ENCODE results near the gene PRRX2. TPM values are rescaled to one million over a fixed set of nuclear protein-coding genes. Genes with fewer than 3 reads are reported as not detected.

The PRRX2 gene
- polyA plus RNA-seq, 1 donor (not counting 4 experiments of a cell fraction or from before 2014, with no cell fraction given), result not detected

- no peak for FAIRE-seq
- dilution Hi-C loops (cut with MboI; ENCODE audit: extremely low pct_ligation_motif_present, low sequenced_read_pairs), result no loop called here
- no peak for DNase-seq (ENCODE audit: low read depth, low spot score)
- H3K27ac ChIP-seq (ENCODE audit: control insufficient read depth, insufficient read depth, low read length), result no peak overlapping the region
- no peaks in the 10 kb centered on the region for H3K79me2 ChIP-seq (ENCODE audit: control insufficient read depth, insufficient read depth, low read length)
- no peaks in the 10 kb centered on the region for H3K36me3 ChIP-seq (ENCODE audit: control insufficient read depth in 2 of 2, extremely low read depth in 1 of 2, insufficient read depth in 2 of 2, low read length in 2 of 2)
- H3K9me1 ChIP-seq (ENCODE audit: control insufficient read depth, extremely low read depth, insufficient read depth, low read length), result no peaks in the 10 kb centered on the region
- H2AFZ ChIP-seq (ENCODE audit: control insufficient read depth, low read length), result no peak overlapping the region
- no peaks in the 10 kb centered on the region for H3K9me3 ChIP-seq (ENCODE audit: control insufficient read depth, low read depth, low read length)
- H3K4me1 ChIP-seq (ENCODE audit: control insufficient read depth, extremely low read depth, insufficient read depth, low read length), result no peaks in the 10 kb centered on the region
- TF ChIP-seq EZH2 (IDR thresholded peaks at IDR 0.05; ENCODE audit: low read length), result no peak
- TF ChIP-seq CTCF (optimal IDR thresholded peaks at IDR 0.05 in 1 of 3, IDR thresholded peaks at IDR 0.05 in 1 of 3, conservative IDR thresholded peaks at IDR 0.05 in 1 of 3; ENCODE audit: extremely low read depth in 1 of 3, insufficient read depth in 2 of 3, low read length in 3 of 3), result no peak
- peaks cover 4% of the 10 kb centered on the region for H3K27me3 ChIP-seq (ENCODE audit: control insufficient read depth, extremely low read depth, insufficient read depth, low read length)
- no peak overlapping the region for H3K4me3 ChIP-seq (ENCODE audit: control insufficient read depth in 2 of 3, extremely low read depth in 1 of 3, insufficient read depth in 2 of 3, low read depth in 1 of 3, low read length in 3 of 3)
- H4K20me1 ChIP-seq (ENCODE audit: control insufficient read depth, extremely low read depth, insufficient read depth, low read length), result no peaks in the 10 kb centered on the region
- H3K4me2 ChIP-seq (ENCODE audit: control insufficient read depth, extremely low read depth, insufficient read depth, low read depth, low read length), result no peak overlapping the region
- H3K9ac ChIP-seq (ENCODE audit: control insufficient read depth, extremely low read depth, insufficient read depth, low read length), result no peak overlapping the region
Measured at GRCh38 chr9:129716091-129716490, 50.6 kb downstream of the PRRX2 start.

DNA sequence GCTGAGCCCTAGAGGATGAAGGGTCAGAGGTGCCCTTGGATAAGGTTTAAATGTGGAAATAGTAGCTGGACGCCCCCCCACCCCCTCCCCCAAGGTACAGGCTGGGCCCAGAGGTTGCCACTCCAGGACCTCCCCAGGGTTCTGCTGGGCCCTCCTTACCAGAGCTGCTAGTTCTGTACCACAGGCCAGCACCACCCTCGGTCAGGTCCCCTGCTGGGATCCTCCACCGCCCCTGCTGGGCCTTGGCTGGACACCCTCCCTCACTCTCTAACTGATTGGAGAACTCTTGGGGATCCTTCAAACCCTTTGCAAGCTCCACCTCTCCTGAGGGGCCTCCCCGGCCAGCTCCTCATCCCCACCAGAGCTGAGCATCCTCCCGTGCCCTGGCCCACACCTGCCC is 52.5 kb downstream of the PRRX2 start:
- peaks cover 2% of the 10 kb centered on the region for H3K27me3 ChIP-seq (ENCODE audit: control insufficient read depth, extremely low read depth, insufficient read depth, low read length)
- no peak overlapping the region for H3K9ac ChIP-seq (ENCODE audit: control insufficient read depth, extremely low read depth, insufficient read depth, low read length)
- H3K4me3 ChIP-seq (ENCODE audit: control insufficient read depth in 2 of 3, extremely low read depth in 1 of 3, insufficient read depth in 2 of 3, low read depth in 1 of 3, low read length in 3 of 3), result no peak overlapping the region
- H3K4me2 ChIP-seq (ENCODE audit: control insufficient read depth, extremely low read depth, insufficient read depth, low read depth, low read length), result no peak overlapping the region
- no peaks in the 10 kb centered on the region for H3K36me3 ChIP-seq (ENCODE audit: control insufficient read depth in 2 of 2, extremely low read depth in 1 of 2, insufficient read depth in 2 of 2, low read length in 2 of 2)
- H3K9me1 ChIP-seq (ENCODE audit: control insufficient read depth, extremely low read depth, insufficient read depth, low read length), result no peaks in the 10 kb centered on the region
- DNase-seq (ENCODE audit: low read depth, low spot score), result no peak
- no peak overlapping the region for H3K27ac ChIP-seq (ENCODE audit: control insufficient read depth, insufficient read depth, low read length)
- no peaks in the 10 kb centered on the region for H4K20me1 ChIP-seq (ENCODE audit: control insufficient read depth, extremely low read depth, insufficient read depth, low read length)
- TF ChIP-seq EZH2 (IDR thresholded peaks at IDR 0.05; ENCODE audit: low read length) (no peak), CTCF (optimal IDR thresholded peaks at IDR 0.05 in 1 of 3, IDR thresholded peaks at IDR 0.05 in 1 of 3, conservative IDR thresholded peaks at IDR 0.05 in 1 of 3; ENCODE audit: extremely low read depth in 1 of 3, insufficient read depth in 2 of 3, low read length in 3 of 3) (no peak)
- no peaks in the 10 kb centered on the region for H3K4me1 ChIP-seq (ENCODE audit: control insufficient read depth, extremely low read depth, insufficient read depth, low read length)
- no peak overlapping the region for H2AFZ ChIP-seq (ENCODE audit: control insufficient read depth, low read length)
- no peak for FAIRE-seq
- no peaks in the 10 kb centered on the region for H3K79me2 ChIP-seq (ENCODE audit: control insufficient read depth, insufficient read depth, low read length)
- dilution Hi-C loops (cut with MboI; ENCODE audit: extremely low pct_ligation_motif_present, low sequenced_read_pairs), result no loop called here
- no peaks in the 10 kb centered on the region for H3K9me3 ChIP-seq (ENCODE audit: control insufficient read depth, low read depth, low read length)
